Hindlimb muscle (tissue), 1 donor: ENCODE measurements around the gene LAMA4. TPM values are rescaled to one million over a fixed set of nuclear protein-coding genes. Genes with fewer than 3 reads are reported as not detected.
A peak's percentile ranks its signal among the peaks of the same experiment; 100 is the strongest.

Experiments used
- DNase-seq: peaks from one replicate; pipeline ENCODE4 v3.0.0-alpha.2; 2013
- polyA plus RNA-seq: library from polyadenylated mRNA; unstranded; fragments of 120-200 nt; gene quantifications from one replicate; pipeline ENCODE4 v1.2.1, GENCODE V29; 2013; ENCODE audit not compliant: insufficient read length

Gene LAMA4, protein sequence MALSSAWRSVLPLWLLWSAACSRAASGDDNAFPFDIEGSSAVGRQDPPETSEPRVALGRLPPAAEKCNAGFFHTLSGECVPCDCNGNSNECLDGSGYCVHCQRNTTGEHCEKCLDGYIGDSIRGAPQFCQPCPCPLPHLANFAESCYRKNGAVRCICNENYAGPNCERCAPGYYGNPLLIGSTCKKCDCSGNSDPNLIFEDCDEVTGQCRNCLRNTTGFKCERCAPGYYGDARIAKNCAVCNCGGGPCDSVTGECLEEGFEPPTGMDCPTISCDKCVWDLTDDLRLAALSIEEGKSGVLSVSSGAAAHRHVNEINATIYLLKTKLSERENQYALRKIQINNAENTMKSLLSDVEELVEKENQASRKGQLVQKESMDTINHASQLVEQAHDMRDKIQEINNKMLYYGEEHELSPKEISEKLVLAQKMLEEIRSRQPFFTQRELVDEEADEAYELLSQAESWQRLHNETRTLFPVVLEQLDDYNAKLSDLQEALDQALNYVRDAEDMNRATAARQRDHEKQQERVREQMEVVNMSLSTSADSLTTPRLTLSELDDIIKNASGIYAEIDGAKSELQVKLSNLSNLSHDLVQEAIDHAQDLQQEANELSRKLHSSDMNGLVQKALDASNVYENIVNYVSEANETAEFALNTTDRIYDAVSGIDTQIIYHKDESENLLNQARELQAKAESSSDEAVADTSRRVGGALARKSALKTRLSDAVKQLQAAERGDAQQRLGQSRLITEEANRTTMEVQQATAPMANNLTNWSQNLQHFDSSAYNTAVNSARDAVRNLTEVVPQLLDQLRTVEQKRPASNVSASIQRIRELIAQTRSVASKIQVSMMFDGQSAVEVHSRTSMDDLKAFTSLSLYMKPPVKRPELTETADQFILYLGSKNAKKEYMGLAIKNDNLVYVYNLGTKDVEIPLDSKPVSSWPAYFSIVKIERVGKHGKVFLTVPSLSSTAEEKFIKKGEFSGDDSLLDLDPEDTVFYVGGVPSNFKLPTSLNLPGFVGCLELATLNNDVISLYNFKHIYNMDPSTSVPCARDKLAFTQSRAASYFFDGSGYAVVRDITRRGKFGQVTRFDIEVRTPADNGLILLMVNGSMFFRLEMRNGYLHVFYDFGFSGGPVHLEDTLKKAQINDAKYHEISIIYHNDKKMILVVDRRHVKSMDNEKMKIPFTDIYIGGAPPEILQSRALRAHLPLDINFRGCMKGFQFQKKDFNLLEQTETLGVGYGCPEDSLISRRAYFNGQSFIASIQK (N-terminal part only)
- 157 TPM for polyA plus RNA-seq

- peak; percentile 73 for DNase-seq
Measured at GRCh38 chr6:112253841-112254816, at the start of gene LAMA4. LAMA4 (minus strand) TSS chr6:112254567; CDS start chr6:112254150, 417 bp downstream.

GRCh38 chr6:112302142-112302705, 47.9 kb upstream of the LAMA4 start:
- no peak for DNase-seq

- no peak for DNase-seq
Measured at GRCh38 chr6:112300896-112301295, 46.5 kb upstream of the LAMA4 start.

GRCh38 chr6:112298816-112299281, 44.5 kb upstream of the LAMA4 start:
- DNase-seq: no peak

DNA sequence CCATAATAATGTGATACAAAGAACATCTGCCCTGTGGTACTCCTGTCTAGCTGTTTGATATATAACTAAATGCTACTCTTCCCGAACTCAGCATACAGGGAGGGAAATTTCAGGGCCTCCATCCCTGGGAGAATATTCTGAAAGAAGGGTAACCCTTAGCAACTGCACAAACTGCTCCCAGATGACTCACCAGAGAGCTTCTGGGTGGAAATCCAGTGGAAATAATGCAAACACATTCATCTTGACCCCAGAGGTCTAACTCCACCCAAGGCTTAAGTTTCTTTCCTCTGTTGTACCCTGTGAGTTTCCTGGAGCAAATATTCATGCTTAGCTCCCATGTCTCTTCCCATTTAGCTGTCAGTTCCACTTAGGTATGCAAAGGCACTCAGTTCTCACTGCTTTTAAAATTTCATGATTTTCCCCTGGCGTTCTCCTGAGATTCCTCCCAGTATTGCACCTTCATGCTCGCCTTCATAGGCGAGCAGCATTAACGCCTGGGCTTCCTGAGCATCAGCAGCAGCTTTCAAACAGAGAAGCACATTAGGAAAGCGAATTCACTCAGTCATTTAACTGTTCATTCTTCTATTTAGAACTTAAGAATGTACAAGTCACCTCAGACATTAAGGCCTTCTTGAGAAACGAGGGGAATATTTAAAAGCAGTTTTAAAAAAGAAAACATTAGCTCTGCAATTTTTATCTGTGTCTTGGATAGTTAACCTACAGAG, 43.8 kb upstream of the LAMA4 start:
- DNase-seq: no peak

DNA sequence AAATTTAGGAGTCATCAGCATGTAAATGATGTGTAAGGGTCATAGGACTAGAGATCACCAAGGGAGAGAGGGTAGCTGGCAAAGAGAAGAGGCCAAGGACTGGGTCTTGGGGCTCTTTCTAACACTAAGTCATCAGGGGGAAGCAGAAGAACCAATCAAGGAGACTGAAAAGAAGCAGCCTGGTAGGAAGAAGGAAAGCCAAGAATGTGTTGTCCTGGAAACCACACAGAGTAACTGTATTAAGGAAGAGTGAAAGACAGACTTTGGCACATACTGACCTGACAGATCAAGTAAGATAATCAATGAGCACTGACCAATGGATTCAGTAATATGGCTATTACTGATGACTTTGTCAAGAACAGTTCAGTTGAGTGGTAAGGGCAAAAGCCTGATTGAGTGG, 42.3 kb upstream of the LAMA4 start:
- no peak for DNase-seq

DNA sequence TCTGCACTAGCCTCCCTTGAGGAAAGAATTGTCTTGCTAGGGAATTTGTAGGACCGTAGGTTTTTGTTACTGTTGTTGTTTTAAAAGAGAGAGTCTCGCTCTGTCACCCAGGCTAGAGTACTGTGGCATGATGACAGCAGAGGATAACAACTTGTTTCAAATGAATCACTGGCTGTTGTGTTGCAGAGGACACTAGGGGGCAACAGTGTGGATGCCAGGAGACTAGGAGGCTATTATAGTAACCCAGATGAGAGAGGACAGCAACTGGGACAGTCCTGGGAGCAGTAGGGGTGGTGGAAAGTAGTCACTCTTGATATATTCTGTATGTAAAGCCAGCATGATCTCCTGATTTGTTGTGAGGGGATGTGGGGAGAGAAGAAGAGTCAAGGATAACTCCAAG, 41.8 kb upstream of the LAMA4 start:
- DNase-seq: no peak

- DNase-seq: no peak
Measured at GRCh38 chr6:112291161-112291762, 36.9 kb upstream of the LAMA4 start.

DNA sequence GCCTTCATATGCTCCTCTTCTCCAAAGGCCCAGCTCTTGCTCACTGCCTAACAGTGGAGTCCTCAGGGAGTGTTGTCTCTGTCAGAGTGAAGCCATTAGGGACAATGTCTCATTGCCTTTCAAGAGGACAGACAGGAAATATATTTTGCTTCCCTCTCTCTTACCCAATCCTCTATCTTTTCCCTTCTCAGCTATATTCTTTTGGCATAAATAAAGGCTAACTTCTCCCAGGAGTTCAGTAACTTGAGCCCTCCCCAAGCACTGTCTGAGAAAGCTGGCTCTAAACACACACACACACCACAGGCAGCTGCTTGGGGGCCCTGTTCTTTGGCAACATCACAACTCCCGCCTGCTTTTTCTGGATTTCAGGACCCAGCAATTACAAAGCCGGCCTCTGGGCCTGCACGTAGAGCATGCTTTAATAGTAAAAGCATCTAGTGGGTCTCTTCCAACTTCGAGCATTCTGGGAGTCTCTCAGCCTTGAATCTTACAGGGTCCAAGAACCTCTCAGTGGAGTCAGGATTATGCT, 34.7 kb upstream of the LAMA4 start:
- peak; percentile 95 for DNase-seq

GRCh38 chr6:112288475-112288874, 34.1 kb upstream of the LAMA4 start:
- peak; percentile 62 for DNase-seq

DNA sequence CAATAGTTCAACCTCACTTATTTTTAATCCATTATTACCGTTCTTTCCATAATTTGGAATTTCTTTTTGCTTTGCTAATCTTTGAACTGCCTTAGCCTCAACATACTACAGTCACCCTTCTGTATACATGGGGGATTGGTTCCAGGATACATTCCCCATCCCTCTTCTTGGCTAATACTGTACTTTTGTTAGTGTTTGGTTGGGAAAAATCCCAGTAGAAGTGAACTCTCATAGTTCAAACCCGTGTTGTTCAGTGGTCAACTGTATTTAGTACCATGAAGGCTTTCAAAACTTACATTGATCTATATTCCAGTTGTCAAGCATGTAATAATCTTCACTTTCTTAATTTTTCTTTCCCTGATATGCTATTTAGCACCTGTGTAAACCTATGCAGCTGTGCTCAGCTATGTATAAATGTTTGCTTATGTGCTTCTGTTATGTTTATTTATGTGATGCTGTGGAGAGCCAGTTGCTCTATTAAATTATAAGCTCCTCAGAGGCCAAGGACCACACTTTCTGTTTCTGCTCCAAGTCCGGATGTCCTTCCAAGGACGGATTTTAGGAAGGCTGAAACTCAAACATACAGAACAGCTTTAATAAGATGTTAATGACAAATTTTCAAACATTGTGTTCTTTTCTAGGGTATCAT, 33.3 kb upstream of the LAMA4 start:
- DNase-seq: peak; percentile 68

GRCh38 chr6:112286500-112287144, 32.3 kb upstream of the LAMA4 start:
- no peak for DNase-seq

DNA sequence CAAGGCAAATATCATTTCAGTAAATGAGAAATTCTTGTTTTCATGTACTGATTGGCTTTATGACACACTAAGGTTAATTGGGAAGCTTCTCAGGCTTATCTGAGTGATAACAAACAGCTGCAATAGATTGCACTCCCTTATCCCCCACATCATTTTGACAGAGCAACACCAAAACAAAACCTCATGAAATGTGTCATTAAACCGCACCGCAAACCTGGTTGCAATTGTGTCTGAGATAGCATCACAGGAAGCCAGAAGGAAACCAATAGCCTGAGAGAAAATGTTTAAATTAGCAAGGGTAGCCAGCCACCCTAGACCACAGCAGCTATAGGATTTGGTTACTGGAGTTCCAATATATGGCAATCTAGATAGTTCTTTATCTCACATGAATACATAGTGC, 31.6 kb upstream of the LAMA4 start:
- DNase-seq: no peak

GRCh38 chr6:112284603-112285002, 30.2 kb upstream of the LAMA4 start:
- DNase-seq: no peak

- DNase-seq: no peak
Measured at GRCh38 chr6:112283621-112284020, 29.3 kb upstream of the LAMA4 start.

- peak; percentile 87 for DNase-seq
Measured at GRCh38 chr6:112281821-112282615, 27.7 kb upstream of the LAMA4 start.
